Hepatocyte (in vitro differentiated cells): ENCODE data around the gene PDE4B. TPM values are rescaled to one million over a fixed set of nuclear protein-coding genes. Genes with fewer than 3 reads are reported as not detected.

ENCODE experiments used
- DNase-seq: peaks from one replicate; pipeline ENCODE4 v3.0.0-alpha.2; 2016; ENCODE audit warnings: low spot score
- H2AFZ ChIP-seq: fragments of 200-600 bp; sonication (generic); 2 replicates; pipeline ENCODE4 v1.6.0; 2016; ENCODE audit warnings: antibody characterized with exemption, mild to moderate bottlenecking
- H3K27ac ChIP-seq: fragments of 200-600 bp; sonication (generic); 2 replicates; pipeline ENCODE4 v1.5.1; 2016; ENCODE audit warnings: mild to moderate bottlenecking
- H3K27me3 ChIP-seq: fragments of 200-600 bp; sonication (generic); 2 replicates; pipeline ENCODE4 v1.6.1; 2016
- H3K36me3 ChIP-seq: fragments of 200-600 bp; sonication (generic); replicated peaks from 2 replicates; pipeline ENCODE4 v1.5.1; 2016; ENCODE audit warnings: low read depth; ENCODE audit not compliant: insufficient read depth
- H3K4me1 ChIP-seq: fragments of 200-600 bp; sonication (generic); 2 replicates; pipeline ENCODE4 v1.5.1; 2016; ENCODE audit warnings: mild to moderate bottlenecking, moderate library complexity; ENCODE audit not compliant: insufficient read depth
- H3K4me2 ChIP-seq: fragments of 200-600 bp; sonication (generic); 2 replicates; pipeline ENCODE4 v1.6.0; 2016
- H3K4me3 ChIP-seq: fragments of 200-600 bp; sonication (generic); 2 replicates; pipeline ENCODE4 v1.5.1; 2016; ENCODE audit warnings: mild to moderate bottlenecking
- H3K79me2 ChIP-seq: fragments of 200-600 bp; sonication (generic); 2 replicates; pipeline ENCODE4 v1.6.0; 2017; ENCODE audit warnings: mild to moderate bottlenecking
- H3K9me2 ChIP-seq: fragments of 200-600 bp; sonication (generic); replicated peaks from 2 replicates; pipeline ENCODE4 v1.6.0; 2017; ENCODE audit warnings: mild to moderate bottlenecking; ENCODE audit not compliant: insufficient read depth
- H3K9me3 ChIP-seq: fragments of 200-600 bp; sonication (generic); 2 replicates; pipeline ENCODE4 v1.5.1; 2016; ENCODE audit warnings: low read depth, mild to moderate bottlenecking
- H4K20me1 ChIP-seq: fragments of 200-600 bp; sonication (generic); 2 replicates; pipeline ENCODE4 v1.6.0; 2016; ENCODE audit warnings: mild to moderate bottlenecking; ENCODE audit not compliant: insufficient read depth, poor library complexity, severe bottlenecking
- EZH2 ChIP-seq: fragments of 200-600 bp; sonication (generic); IDR thresholded peaks from 2 replicates; pipeline ENCODE4 v1.6.1; 2016; ENCODE audit warnings: antibody characterized with exemption, mild to moderate bottlenecking, borderline replicate concordance
- EZH2phosphoT487 ChIP-seq: fragments of 200-600 bp; sonication (generic); IDR thresholded peaks from one replicate; pipeline ENCODE4 v1.6.1; 2018; ENCODE audit warnings: antibody characterized with exemption, mild to moderate bottlenecking, low read depth, moderate library complexity; ENCODE audit not compliant: unreplicated experiment, severe bottlenecking
- WGBS: methylation state at CpG from one replicate; pipeline ENCODE4 v1.1.6; 2016; ENCODE audit warnings: low lambda C conversion rate; ENCODE audit errors: missing lambda C conversion rate; 5-methylcytosine and 5-hydroxymethylcytosine counted together
- polyA plus RNA-seq: library from polyadenylated mRNA; unstranded; fragments of >200 nt; fragmentation: Nextera tagmentation; extraction: Ambion mirVana; gene quantifications from 2 replicates; pipeline ENCODE4 v1.2.1, GENCODE V29; 2016
- total RNA-seq: library from RNA; depleted of rRNA; stranded (reverse); fragments of >200 nt; gene quantifications from 2 replicates; pipeline ENCODE4 v1.2.3, GENCODE V29; 2014
- TF ChIP-seq, protein P1 (sequence below): fragments of 200-600 bp; sonication (generic); IDR thresholded peaks from 2 replicates; pipeline ENCODE4 v1.5.1; 2016; ENCODE audit warnings: antibody characterized with exemption, mild to moderate bottlenecking; ENCODE audit not compliant: poor library complexity

Gene PDE4B
- total and polyA plus RNA-seq, 2 experiments from 2014 or later, result 1.8 to 3.4 TPM

DNA sequence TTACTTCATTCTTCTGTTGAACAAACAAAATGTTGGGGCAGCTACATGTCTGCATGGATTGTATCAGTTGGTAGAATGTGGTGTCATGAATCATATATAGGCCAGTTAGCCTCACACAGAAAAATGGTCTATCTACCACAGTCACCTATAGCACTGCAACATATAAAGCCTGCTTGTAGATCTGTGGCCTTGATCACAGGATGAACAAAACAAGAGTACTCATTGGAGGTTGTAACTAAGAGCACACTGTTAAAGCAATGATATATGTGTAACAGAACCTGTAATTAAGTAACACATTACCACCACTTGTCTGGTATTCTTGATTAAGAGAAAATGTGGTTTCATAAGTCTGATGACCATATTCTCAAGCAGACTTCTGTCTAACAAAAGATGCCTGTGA lies 573.9 kb downstream of the PDE4B start:
- no peaks in the 10 kb centered on the region for H3K27me3 ChIP-seq
- H3K79me2 ChIP-seq, result no peaks in the 10 kb centered on the region
- no peaks in the 10 kb centered on the region for H3K36me3 ChIP-seq
- no peak for TF ChIP-seq EZH2phosphoT487
- TF ChIP-seq, protein P1, sequence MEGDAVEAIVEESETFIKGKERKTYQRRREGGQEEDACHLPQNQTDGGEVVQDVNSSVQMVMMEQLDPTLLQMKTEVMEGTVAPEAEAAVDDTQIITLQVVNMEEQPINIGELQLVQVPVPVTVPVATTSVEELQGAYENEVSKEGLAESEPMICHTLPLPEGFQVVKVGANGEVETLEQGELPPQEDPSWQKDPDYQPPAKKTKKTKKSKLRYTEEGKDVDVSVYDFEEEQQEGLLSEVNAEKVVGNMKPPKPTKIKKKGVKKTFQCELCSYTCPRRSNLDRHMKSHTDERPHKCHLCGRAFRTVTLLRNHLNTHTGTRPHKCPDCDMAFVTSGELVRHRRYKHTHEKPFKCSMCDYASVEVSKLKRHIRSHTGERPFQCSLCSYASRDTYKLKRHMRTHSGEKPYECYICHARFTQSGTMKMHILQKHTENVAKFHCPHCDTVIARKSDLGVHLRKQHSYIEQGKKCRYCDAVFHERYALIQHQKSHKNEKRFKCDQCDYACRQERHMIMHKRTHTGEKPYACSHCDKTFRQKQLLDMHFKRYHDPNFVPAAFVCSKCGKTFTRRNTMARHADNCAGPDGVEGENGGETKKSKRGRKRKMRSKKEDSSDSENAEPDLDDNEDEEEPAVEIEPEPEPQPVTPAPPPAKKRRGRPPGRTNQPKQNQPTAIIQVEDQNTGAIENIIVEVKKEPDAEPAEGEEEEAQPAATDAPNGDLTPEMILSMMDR, result no peak
- no peak for TF ChIP-seq EZH2
- H3K4me2 ChIP-seq, result no peak overlapping the region
- H3K4me1 ChIP-seq, result no peaks in the 10 kb centered on the region
- no peaks in the 10 kb centered on the region for H3K9me2 ChIP-seq
- no peak overlapping the region for H3K27ac ChIP-seq
- H4K20me1 ChIP-seq, result no peaks in the 10 kb centered on the region
- H3K9me3 ChIP-seq, result no peaks in the 10 kb centered on the region
- no peak overlapping the region for H3K4me3 ChIP-seq
- DNase-seq, result no peak
- H2AFZ ChIP-seq, result no peak overlapping the region

DNA sequence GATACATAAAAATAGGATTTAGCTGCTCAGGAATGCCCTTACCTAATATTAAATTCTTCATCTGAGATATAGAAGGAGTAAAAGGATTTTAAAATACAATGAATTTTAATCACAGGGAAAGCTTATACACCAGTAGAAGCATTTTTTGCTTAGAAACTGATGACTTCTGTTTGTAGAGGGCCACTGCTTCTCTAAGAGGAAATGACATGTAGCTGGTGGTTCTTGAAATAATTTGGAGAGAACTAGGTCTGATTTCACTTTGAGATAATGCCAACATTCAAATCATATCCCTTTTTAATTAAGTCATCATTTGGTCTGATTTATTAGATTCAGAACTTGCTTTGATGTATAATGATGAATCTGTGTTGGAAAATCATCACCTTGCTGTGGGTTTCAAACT lies 574.7 kb downstream of the PDE4B start:
- no peak overlapping the region for H2AFZ ChIP-seq
- no peaks in the 10 kb centered on the region for H3K27me3 ChIP-seq
- no peak overlapping the region for H3K27ac ChIP-seq
- no peaks in the 10 kb centered on the region for H3K9me2 ChIP-seq
- no peaks in the 10 kb centered on the region for H4K20me1 ChIP-seq
- H3K4me3 ChIP-seq, result no peak overlapping the region
- no peaks in the 10 kb centered on the region for H3K9me3 ChIP-seq
- no peak overlapping the region for H3K4me2 ChIP-seq
- no peaks in the 10 kb centered on the region for H3K79me2 ChIP-seq
- H3K4me1 ChIP-seq, result no peaks in the 10 kb centered on the region
- TF ChIP-seq, protein P1, result no peak
- no peak for TF ChIP-seq EZH2
- TF ChIP-seq EZH2phosphoT487, result no peak
- no peaks in the 10 kb centered on the region for H3K36me3 ChIP-seq
- no peak for DNase-seq

DNA sequence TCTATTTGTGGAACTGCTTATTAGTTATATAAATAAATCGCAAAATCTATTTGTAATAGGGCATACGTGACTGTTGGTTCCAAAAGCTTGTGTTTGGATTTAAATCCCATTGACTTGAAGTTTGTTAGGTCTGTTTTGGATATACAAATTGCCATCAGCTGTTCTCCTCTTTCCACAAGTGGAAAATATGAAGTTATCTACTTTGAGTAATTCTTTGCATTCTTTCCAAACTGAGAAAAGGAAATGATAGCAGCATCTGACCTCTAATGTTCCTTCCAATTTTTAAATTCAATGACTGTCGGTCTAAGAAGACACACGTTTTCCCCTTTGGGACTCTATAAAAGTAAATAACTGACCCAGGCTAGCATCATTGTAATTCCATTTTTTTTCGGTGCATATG lies 575.6 kb downstream of the PDE4B start:
- no peak overlapping the region for H3K4me3 ChIP-seq
- H3K79me2 ChIP-seq, result no peaks in the 10 kb centered on the region
- H3K27ac ChIP-seq, result no peak overlapping the region
- no peaks in the 10 kb centered on the region for H3K27me3 ChIP-seq
- H4K20me1 ChIP-seq, result no peaks in the 10 kb centered on the region
- no peak overlapping the region for H2AFZ ChIP-seq
- no peaks in the 10 kb centered on the region for H3K9me2 ChIP-seq
- no peaks in the 10 kb centered on the region for H3K36me3 ChIP-seq
- no peak overlapping the region for H3K4me2 ChIP-seq
- no peaks in the 10 kb centered on the region for H3K9me3 ChIP-seq
- no peaks in the 10 kb centered on the region for H3K4me1 ChIP-seq
- no peak for DNase-seq
- TF ChIP-seq EZH2phosphoT487, result no peak
- TF ChIP-seq, protein P1, result no peak
- TF ChIP-seq EZH2, result no peak
- WGBS, result 81% methylated on average over 5 of the region's 5 CpGs

DNA sequence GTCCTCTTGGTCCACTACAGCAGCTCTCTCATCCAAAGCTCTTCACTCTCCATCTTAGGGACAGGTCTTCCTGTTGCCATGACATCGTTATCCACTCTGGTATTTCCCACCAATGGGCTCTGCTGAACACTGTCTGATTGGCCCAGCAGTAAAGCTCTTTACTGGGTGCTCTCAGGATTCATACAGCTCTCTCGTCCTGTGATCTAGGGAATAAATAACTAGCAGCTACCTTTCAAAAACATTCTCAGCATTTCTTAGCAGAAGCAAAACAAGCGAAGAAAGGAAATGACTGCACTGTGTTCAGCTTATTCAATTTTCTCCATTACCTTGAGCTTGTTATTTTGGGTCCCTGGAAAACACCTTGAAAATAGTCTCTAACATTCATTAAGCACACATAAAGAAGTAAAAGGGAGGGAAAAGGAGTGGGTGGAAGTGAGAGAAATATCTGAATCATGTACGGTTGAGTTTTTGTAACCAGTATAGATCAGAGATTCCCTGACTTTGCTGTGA lies 577.8 kb downstream of the PDE4B start:
- H3K9me2 ChIP-seq, result no peaks in the 10 kb centered on the region
- H3K4me1 ChIP-seq, result no peaks in the 10 kb centered on the region
- H3K9me3 ChIP-seq, result no peaks in the 10 kb centered on the region
- H3K79me2 ChIP-seq, result no peaks in the 10 kb centered on the region
- no peak overlapping the region for H3K4me2 ChIP-seq
- 87% methylated on average over 4 of the region's 4 CpGs for WGBS
- no peaks in the 10 kb centered on the region for H4K20me1 ChIP-seq
- no peak for DNase-seq
- no peaks in the 10 kb centered on the region for H3K27me3 ChIP-seq
- H3K36me3 ChIP-seq, result no peaks in the 10 kb centered on the region
- no peak overlapping the region for H2AFZ ChIP-seq
- TF ChIP-seq, protein P1, result no peak
- TF ChIP-seq EZH2 (no peak), EZH2phosphoT487 (no peak)
- H3K4me3 ChIP-seq, result no peak overlapping the region
- H3K27ac ChIP-seq, result no peak overlapping the region
